GM19372 (cell line): ENCODE results near the gene NCOA6.

Source experiments
- ATAC-seq: cut with Tn5 transposase; IDR thresholded peaks from one replicate; pipeline ENCODE4 v1.9.1; 2021; ENCODE audit warnings: mild to moderate bottlenecking, low read depth, moderate library complexity; ENCODE audit not compliant: unreplicated experiment

The NCOA6 gene

GRCh38 chr20:34825530-34826362 lies at the start of gene NCOA6:
Gene NCOA6, minus strand, starts transcription at chr20:34825651. Its CDS starts 43,296 bp downstream, at chr20:34782355.
- ATAC-seq = peak; percentile 63

- ATAC-seq = no peak
Observed at GRCh38 chr20:34874094-34874654, 48.7 kb upstream of the NCOA6 start.

- ATAC-seq = no peak
Observed at GRCh38 chr20:34873583-34874093, 48.2 kb upstream of the NCOA6 start.

- no peak for ATAC-seq
Observed at GRCh38 chr20:34872622-34873224, 47.3 kb upstream of the NCOA6 start, which contains the start of gene GGT7. Gene GGT7, minus strand, starts transcription at chr20:34872856. Its CDS starts 41 bp downstream, at chr20:34872815.

- no peak for ATAC-seq
Observed at GRCh38 chr20:34871966-34872621, 46.6 kb upstream of the NCOA6 start.

GRCh38 chr20:34871320-34871926 lies 46.0 kb upstream of the NCOA6 start:
- ATAC-seq = no peak

- no peak for ATAC-seq
Observed at GRCh38 chr20:34864216-34864615, 38.8 kb upstream of the NCOA6 start.

GRCh38 chr20:34863421-34863965 lies 38.0 kb upstream of the NCOA6 start:
- ATAC-seq = no peak

GRCh38 chr20:34862724-34863123 lies 37.3 kb upstream of the NCOA6 start:
- no peak for ATAC-seq

GRCh38 chr20:34861386-34862084 lies 36.1 kb upstream of the NCOA6 start:
- ATAC-seq = no peak

- no peak for ATAC-seq
Observed at GRCh38 chr20:34859826-34860545, 34.5 kb upstream of the NCOA6 start.

GRCh38 chr20:34859367-34859766 lies 33.9 kb upstream of the NCOA6 start:
- ATAC-seq = no peak

- ATAC-seq = no peak
Observed at GRCh38 chr20:34852298-34852697, 26.8 kb upstream of the NCOA6 start.

GRCh38 chr20:34850969-34851368 lies 25.5 kb upstream of the NCOA6 start:
- ATAC-seq = no peak

- no peak for ATAC-seq
Observed at GRCh38 chr20:34849778-34850177, 24.3 kb upstream of the NCOA6 start.

- ATAC-seq = no peak
Observed at GRCh38 chr20:34848597-34848996, 23.1 kb upstream of the NCOA6 start.

GRCh38 chr20:34843421-34843820 lies 18.0 kb upstream of the NCOA6 start:
- no peak for ATAC-seq

GRCh38 chr20:34842143-34842542 lies 16.7 kb upstream of the NCOA6 start:
- ATAC-seq = no peak

- ATAC-seq = no peak
Observed at GRCh38 chr20:34834459-34834893, 9.0 kb upstream of the NCOA6 start.
